H1 (cell line): ENCODE data around the gene KCP. TPM values are rescaled to one million over a fixed set of nuclear protein-coding genes. Genes with fewer than 3 reads are reported as not detected.

Experiments
- CTCF ChIA-PET: fragments of 300-600 bp; sonication (Branson Sonifier 250); formaldehyde crosslinking; loops from one replicate; lab custom pipeline; 2021; ENCODE audit not compliant: partially characterized antibody; lab: Charles Lee
- POLR2A ChIA-PET: fragments of 300-600 bp; sonication (Branson Sonifier 250); formaldehyde crosslinking; loops from one replicate; lab custom pipeline; 2021; ENCODE audit warnings: inconsistent platforms; ENCODE audit not compliant: partially characterized antibody; lab: Charles Lee
- DNase-seq, 2 experiments: peaks; one replicate each; pipeline versions ENCODE4 v3.0.0 to v3.0.0-alpha.2; 2010 to 2022; ENCODE audit warnings: low spot score in 2 of 2, low read depth in 1 of 2, mixed read lengths in 1 of 2
- FAIRE-seq: peaks from 2 replicates; lab custom pipeline; 2011; peaks lifted over from hg19 to GRCh38; lab: Jason Lieb, UNC
- H2AFZ ChIP-seq: 2 replicates; pipeline ENCODE4 v1.8.1; 2012; ENCODE audit warnings: low read length, inconsistent platforms
- H2AK5ac ChIP-seq: 2 replicates; pipeline ENCODE4 v1.6.1; 2013; ENCODE audit warnings: low read depth, low read length
- H2BK120ac ChIP-seq: replicated peaks from 2 replicates; pipeline ENCODE3; 2013; ENCODE audit warnings: low read depth, low read length, inconsistent platforms
- H2BK12ac ChIP-seq: 2 replicates; pipeline ENCODE4 v1.6.1; 2013; ENCODE audit warnings: low read depth, low read length
- H2BK15ac ChIP-seq: 2 replicates; pipeline ENCODE4 v1.6.1; 2013; ENCODE audit warnings: low read length
- H2BK20ac ChIP-seq: 2 replicates; pipeline ENCODE4 v1.6.1; 2013; ENCODE audit warnings: low read length
- H2BK5ac ChIP-seq: 2 replicates; pipeline ENCODE4 v1.6.1; 2013; ENCODE audit warnings: low read depth, low read length
- H3K14ac ChIP-seq: 2 replicates; pipeline ENCODE4 v1.6.1; 2013; ENCODE audit warnings: inconsistent platforms; ENCODE audit not compliant: insufficient read length
- H3K18ac ChIP-seq: 2 replicates; pipeline ENCODE4 v1.6.1; 2013; ENCODE audit warnings: low read length; ENCODE audit errors: extremely low read depth
- H3K23ac ChIP-seq: 2 replicates; pipeline ENCODE4 v1.6.1; 2013; ENCODE audit warnings: inconsistent platforms; ENCODE audit not compliant: insufficient read length
- H3K23me2 ChIP-seq: 2 replicates; pipeline ENCODE4 v1.6.1; 2013; ENCODE audit warnings: low read depth, low read length
- H3K27ac ChIP-seq: 2 replicates; pipeline ENCODE4 v1.6.1; 2011; ENCODE audit warnings: low read depth, low read length, inconsistent platforms
- H3K27me3 ChIP-seq, 4 experiments: replicated peaks in 1 of 4; 1 replicate in 1 of 4; 2 replicates in 3 of 4; pipeline versions ENCODE4 v1.6.1 to v1.8.1; 2011 to 2013; ENCODE audit warnings: low read length in 3 of 4, mild to moderate bottlenecking in 3 of 4, inconsistent platforms in 2 of 4, mixed read lengths in 2 of 4, moderate library complexity in 1 of 4; ENCODE audit not compliant: control insufficient read depth in 3 of 4, insufficient read depth in 3 of 4; ENCODE audit errors: extremely low read depth in 1 of 4
- H3K36me3 ChIP-seq, 4 experiments: 2 replicates each; pipeline versions ENCODE4 v1.6.1 to v1.8.1; 2011 to 2013; ENCODE audit warnings: mild to moderate bottlenecking in 4 of 4, low read length in 3 of 4, moderate library complexity in 2 of 4, control low read depth in 1 of 4, inconsistent platforms in 1 of 4; ENCODE audit not compliant: insufficient read depth in 4 of 4, control insufficient read depth in 2 of 4
- H3K4ac ChIP-seq: replicated peaks from 2 replicates; pipeline ENCODE3; 2013; ENCODE audit warnings: low read length, low read depth, mixed read lengths, inconsistent platforms; ENCODE audit not compliant: insufficient read length
- H3K4me1 ChIP-seq, 4 experiments: replicated peaks in 1 of 4; 1 replicate in 1 of 4; 2 replicates in 3 of 4; pipeline versions ENCODE4 v1.6.1 to v1.8.1; 2011 to 2013; ENCODE audit warnings: low read length in 3 of 4, inconsistent platforms in 2 of 4, mixed read lengths in 1 of 4; ENCODE audit not compliant: insufficient read depth in 4 of 4, control insufficient read depth in 3 of 4
- H3K4me2 ChIP-seq, 2 experiments: 2 replicates each; pipeline versions ENCODE4 v1.6.1 to v1.8.1; 2011 to 2013; ENCODE audit warnings: low read depth in 2 of 2, low read length in 2 of 2, control low read depth in 1 of 2, inconsistent platforms in 1 of 2, mild to moderate bottlenecking in 1 of 2; ENCODE audit not compliant: insufficient read depth in 1 of 2
- H3K4me3 ChIP-seq, 4 experiments: fragments of 200-600, 300-600 bp in 1 of 4; sonication (generic), shearing (Covaris generic), sonication (Bioruptor Twin) in 1 of 4; 2 replicates each; pipeline versions ENCODE4 v1.5.1 to v1.8.1; 2011 to 2016; ENCODE audit warnings: low read length in 4 of 4, low read depth in 3 of 4, control low read depth in 2 of 4, inconsistent platforms in 2 of 4, mild to moderate bottlenecking in 2 of 4, mixed read lengths in 1 of 4, moderate library complexity in 1 of 4; ENCODE audit not compliant: insufficient read depth in 2 of 4; ENCODE audit errors: extremely low read depth in 1 of 4
- H3K56ac ChIP-seq: replicated peaks from 2 replicates; pipeline ENCODE3; 2013; ENCODE audit warnings: low read depth, mild to moderate bottlenecking, mixed read lengths, low read length, inconsistent platforms; ENCODE audit not compliant: insufficient read length
- H3K79me1 ChIP-seq: 2 replicates; pipeline ENCODE4 v1.6.1; 2013; ENCODE audit warnings: low read depth, low read length, control low read depth
- H3K79me2 ChIP-seq, 2 experiments: 2 replicates each; pipeline versions ENCODE4 v1.6.1 to v1.8.1; 2012 to 2013; ENCODE audit warnings: low read length in 2 of 2, mild to moderate bottlenecking in 2 of 2, inconsistent platforms in 1 of 2; ENCODE audit not compliant: insufficient read depth in 2 of 2, control insufficient read depth in 1 of 2
- H3K9ac ChIP-seq, 4 experiments: replicated peaks in 1 of 4; 1 replicate in 1 of 4; 2 replicates in 3 of 4; pipeline versions ENCODE4 v1.6.1 to v1.8.1; 2011 to 2013; ENCODE audit warnings: low read depth in 3 of 4, low read length in 3 of 4, control low read depth in 2 of 4, mild to moderate bottlenecking in 2 of 4, moderate library complexity in 2 of 4, inconsistent platforms in 1 of 4; ENCODE audit errors: extremely low read depth in 1 of 4
- H3K9me3 ChIP-seq, 2 experiments: 2 replicates each; pipeline versions ENCODE4 v1.6.1 to v1.8.1; 2012 to 2013; ENCODE audit warnings: mild to moderate bottlenecking in 2 of 2, moderate library complexity in 2 of 2, control low read depth in 1 of 2, inconsistent platforms in 1 of 2, low read depth in 1 of 2, low read length in 1 of 2, mixed read lengths in 1 of 2; ENCODE audit not compliant: insufficient read depth in 2 of 2
- H4K20me1 ChIP-seq, 2 experiments: replicated peaks in 1 of 2; 2 replicates each; pipeline versions ENCODE3 to v1.8.1; 2011 to 2013; ENCODE audit warnings: inconsistent platforms in 2 of 2, low read length in 2 of 2, mild to moderate bottlenecking in 1 of 2; ENCODE audit not compliant: insufficient read depth in 2 of 2, control insufficient read depth in 1 of 2
- H4K5ac ChIP-seq: 2 replicates; pipeline ENCODE4 v1.6.1; 2013; ENCODE audit warnings: low read length, low read depth, mixed read lengths, inconsistent platforms; ENCODE audit not compliant: insufficient read length
- H4K8ac ChIP-seq: 2 replicates; pipeline ENCODE4 v1.8.0; 2013; ENCODE audit warnings: mild to moderate bottlenecking, moderate library complexity, low read length, inconsistent platforms; ENCODE audit not compliant: insufficient read depth; ENCODE audit errors: extremely low read depth
- H4K91ac ChIP-seq: replicated peaks from 2 replicates; pipeline ENCODE3; 2013; ENCODE audit warnings: low read length, mixed read lengths, inconsistent platforms; ENCODE audit not compliant: insufficient read length
- CEBPB ChIP-seq: IDR thresholded peaks from 2 replicates; pipeline ENCODE4 v1.6.1; 2012; ENCODE audit warnings: low read depth, low read length
- WGBS, 2 experiments: shearing (Covaris generic) in 1 of 2; methylation state at CpG; one replicate each; pipeline versions ENCODE4 v1.1.6 to v1.1.7; 2013 to 2015; ENCODE audit warnings: low lambda C conversion rate in 2 of 2, mixed read lengths in 2 of 2, inconsistent platforms in 1 of 2, low coverage in 1 of 2, missing lambda C conversion rate in 1 of 2; ENCODE audit not compliant: insufficient replicate concordance in 2 of 2, insufficient coverage in 1 of 2, insufficient read length in 1 of 2; ENCODE audit errors: extremely low coverage in 1 of 2, missing lambda C conversion rate in 1 of 2; 5-methylcytosine and 5-hydroxymethylcytosine counted together
- polyA plus RNA-seq, 7 experiments: library from polyadenylated mRNA; depleted of rRNA in 3 of 7; stranded (reverse) in 5 of 7; unstranded in 2 of 7; fragments of >200 nt in 5 of 7; fragments of 200-250 nt in 2 of 7; gene quantifications; 1 replicate in 5 of 7; 2 replicates in 1 of 7; 4 replicates in 1 of 7; pipeline versions ENCODE4 v1.2.1 to v1.2.3, GENCODE V29; 2011 to 2013; ENCODE audit warnings: missing spikeins in 2 of 7, mixed read lengths in 2 of 7
- total RNA-seq: library from RNA; stranded (reverse); fragmentation: NEBNext Ultra II Directional; extraction: Animal tissue kit (Norgen Biotek cat#: 25700); gene quantifications from 2 replicates; pipeline ENCODE4 v1.2.1, GENCODE V29; 2021
- TF ChIP-seq, protein P1 (sequence below): IDR thresholded peaks from 2 replicates; pipeline ENCODE4 v1.6.1; 2012; ENCODE audit warnings: inconsistent platforms

Gene KCP
- total and polyA plus RNA-seq, 2 of the 8 experiments (the other 6 are each of a cell fraction or from before 2014, with no cell fraction given): 1.3 to 2.0 TPM

DNA sequence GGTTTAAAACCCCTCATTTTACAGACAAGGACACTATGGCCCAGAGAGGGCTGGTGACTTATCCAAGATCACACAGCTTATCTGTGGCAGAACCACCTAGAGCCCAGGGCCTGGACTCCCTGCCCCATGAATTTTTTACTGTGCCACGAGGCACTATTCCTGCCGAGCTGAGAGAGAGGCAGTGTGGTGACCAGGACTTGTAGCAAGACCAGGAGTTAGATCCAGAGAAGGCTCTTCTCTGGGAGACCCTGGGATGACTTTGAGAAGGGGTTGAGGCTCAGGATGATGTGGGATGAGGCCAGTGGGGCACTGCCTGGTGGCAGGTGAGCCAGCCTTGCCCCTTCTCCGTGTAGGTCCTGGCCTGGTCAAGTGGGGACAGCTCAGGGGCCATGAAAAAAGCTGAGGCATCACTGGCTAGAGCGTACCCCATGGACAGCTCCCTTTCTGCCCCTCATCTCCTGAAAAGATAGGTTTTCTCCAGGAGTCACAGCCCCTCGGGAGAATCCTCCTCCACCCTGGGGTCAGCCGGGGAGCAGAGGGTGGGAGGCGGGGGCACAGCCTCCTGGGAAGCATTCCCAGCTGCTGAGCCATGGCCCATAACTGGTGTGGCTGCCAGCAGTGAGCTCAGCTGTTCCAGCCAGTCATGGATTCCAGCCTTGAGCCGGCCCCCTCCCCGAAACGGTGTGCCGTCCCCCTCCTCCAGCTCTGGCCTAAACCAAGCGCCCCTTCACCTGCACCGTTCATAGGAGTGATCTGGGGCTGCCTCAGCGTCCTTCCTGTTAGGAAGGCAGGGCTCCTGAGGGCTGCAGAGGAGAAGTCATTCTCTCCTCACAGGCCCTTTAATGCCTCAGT is 74.5 kb downstream of the KCP start:
- no peak for TF ChIP-seq CEBPB
- TF ChIP-seq, protein P1, sequence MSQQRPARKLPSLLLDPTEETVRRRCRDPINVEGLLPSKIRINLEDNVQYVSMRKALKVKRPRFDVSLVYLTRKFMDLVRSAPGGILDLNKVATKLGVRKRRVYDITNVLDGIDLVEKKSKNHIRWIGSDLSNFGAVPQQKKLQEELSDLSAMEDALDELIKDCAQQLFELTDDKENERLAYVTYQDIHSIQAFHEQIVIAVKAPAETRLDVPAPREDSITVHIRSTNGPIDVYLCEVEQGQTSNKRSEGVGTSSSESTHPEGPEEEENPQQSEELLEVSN: no peak
- Histone ChIP-seq H2BK15ac (no peak overlapping the region), H3K18ac (no peak overlapping the region), H2BK12ac (no peak overlapping the region), H3K9ac (no peak overlapping the region), H4K8ac (no peak overlapping the region), H4K5ac (no peak overlapping the region), H3K27ac (no peak overlapping the region), H2AFZ (no peak overlapping the region), H3K56ac (no peak overlapping the region), H3K4me1 (peaks cover 0 to 32% (median 23%) of the 10 kb centered on the region in 4 experiments; a peak in 6 of 7 replicates), H3K4ac (no peak overlapping the region), H3K23ac (no peak overlapping the region), H3K27me3 (peaks cover 0 to 9% (median 8%) of the 10 kb centered on the region in 4 experiments; a peak in 5 of 7 replicates), H2BK120ac (no peak overlapping the region), H3K4me3 (no peak overlapping the region), H4K91ac (no peak overlapping the region), H3K14ac (no peak overlapping the region), H3K36me3 (no peaks in the 10 kb centered on the region), H2BK20ac (no peak overlapping the region), H3K9me3 (no peaks in the 10 kb centered on the region), H2AK5ac (no peak overlapping the region), H3K79me1 (no peaks in the 10 kb centered on the region), H4K20me1 (no peaks in the 10 kb centered on the region), H2BK5ac (no peak overlapping the region; the same call in 1 of the 2 replicates), H3K79me2 (no peaks in the 10 kb centered on the region), H3K23me2 (peaks cover 16% of the 10 kb centered on the region; the same call in 1 of the 2 replicates), H3K4me2 (no peak overlapping the region)
- ChIA-PET CTCF (interaction anchor here (0.6 to 7.6 kb wide), 16 partner anchors 9 to 361 kb away, joined by 3 to 71 read pairs (median 4); partner anchors contain the start of gene ATP6V1F), POLR2A (interaction anchor here (1.0 to 5.7 kb wide), 5 partner anchors 18 to 111 kb away, joined by 3 to 31 read pairs (median 4); no protein-coding TSS in a partner anchor)
- no peak for DNase-seq
- no peak for FAIRE-seq
- 84% methylated on average over 12 of the region's 14 CpGs; no CpG with 5 or more reads in 1 of the 2 experiments for WGBS, 2 experiments
